Activated CD8-positive, alpha-beta memory T cell treated with anti-CD3 and anti-CD28 coated beads, Interleukin-2, amount 50 U/mL, for 1 hour (primary cell): ENCODE measurements around the gene DLEC1.
A peak's percentile ranks its signal among the peaks of the same experiment; 100 is the strongest.
"Not testable (repeated sequence)": the region's sequence is repeated elsewhere in the genome, so short reads cannot be mapped to it uniquely, and the experiment has no call there.

Source experiments
- DNase-seq: peaks from one replicate; pipeline ENCODE4 v3.0.0-alpha.2; 2020; ENCODE audit errors: extremely low read depth

DLEC1 gene

DNA sequence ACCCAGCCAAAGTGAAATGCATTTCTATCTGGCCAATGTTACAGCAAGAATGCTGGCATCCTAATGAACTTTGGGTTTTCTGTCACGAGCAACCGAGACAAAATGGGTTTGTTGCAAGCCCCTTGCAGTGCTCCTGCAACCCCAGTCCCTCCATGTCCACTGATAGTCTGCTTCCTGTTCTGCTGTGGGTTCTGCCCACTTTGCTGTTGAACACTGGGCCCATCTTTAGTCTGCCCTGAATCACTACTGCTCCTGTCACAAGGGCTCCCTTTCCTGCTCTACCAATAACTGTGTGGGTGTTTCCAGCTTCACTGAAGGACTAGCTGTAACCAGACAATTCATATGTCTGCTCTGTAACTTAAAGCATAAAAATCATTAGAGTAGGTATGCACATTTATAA lies 113.6 kb downstream of the DLEC1 start:
- DNase-seq, result no peak

DNA sequence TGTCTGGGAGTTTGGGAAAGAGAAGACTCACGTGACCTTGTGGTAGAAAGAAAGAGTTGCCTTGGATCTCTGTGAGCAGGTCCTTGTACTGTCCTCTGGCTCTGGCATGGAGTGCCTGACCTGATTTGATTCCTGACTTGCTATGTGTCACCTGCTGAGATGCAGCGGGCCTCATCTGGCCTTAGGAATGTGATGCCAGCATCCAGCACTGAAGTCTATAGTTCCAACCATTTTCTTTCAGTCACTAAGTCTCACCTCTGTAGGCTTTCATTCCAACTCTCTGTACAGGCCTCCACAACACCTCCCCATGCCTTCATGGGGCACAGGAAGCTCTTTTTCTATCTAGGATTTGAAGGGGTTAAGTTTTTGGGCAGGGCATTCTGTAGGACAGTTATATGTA lies 114.2 kb downstream of the DLEC1 start:
- no peak for DNase-seq

DNA sequence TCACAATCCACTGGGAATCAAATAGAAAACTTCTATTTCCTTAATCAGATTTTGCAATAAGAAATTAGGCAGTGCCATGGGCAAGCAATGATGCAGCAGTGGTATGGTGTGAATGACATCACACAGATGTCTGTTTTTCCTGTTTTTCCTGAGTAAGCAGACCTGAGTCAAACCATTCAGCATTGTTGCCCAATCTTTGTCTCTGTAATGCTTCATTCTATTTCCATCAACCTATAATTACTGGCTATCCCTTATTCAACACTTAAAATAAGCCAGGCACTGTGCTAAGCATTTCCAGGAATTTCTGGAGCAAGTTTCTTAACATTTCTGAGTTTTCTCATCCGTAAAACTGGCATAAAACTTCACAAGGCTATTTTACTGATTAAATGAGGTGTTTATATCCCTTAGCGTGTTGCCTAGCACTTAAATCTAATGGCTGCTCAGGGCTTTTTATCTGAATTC lies 115.1 kb downstream of the DLEC1 start:
- DNase-seq, result no peak

DNA sequence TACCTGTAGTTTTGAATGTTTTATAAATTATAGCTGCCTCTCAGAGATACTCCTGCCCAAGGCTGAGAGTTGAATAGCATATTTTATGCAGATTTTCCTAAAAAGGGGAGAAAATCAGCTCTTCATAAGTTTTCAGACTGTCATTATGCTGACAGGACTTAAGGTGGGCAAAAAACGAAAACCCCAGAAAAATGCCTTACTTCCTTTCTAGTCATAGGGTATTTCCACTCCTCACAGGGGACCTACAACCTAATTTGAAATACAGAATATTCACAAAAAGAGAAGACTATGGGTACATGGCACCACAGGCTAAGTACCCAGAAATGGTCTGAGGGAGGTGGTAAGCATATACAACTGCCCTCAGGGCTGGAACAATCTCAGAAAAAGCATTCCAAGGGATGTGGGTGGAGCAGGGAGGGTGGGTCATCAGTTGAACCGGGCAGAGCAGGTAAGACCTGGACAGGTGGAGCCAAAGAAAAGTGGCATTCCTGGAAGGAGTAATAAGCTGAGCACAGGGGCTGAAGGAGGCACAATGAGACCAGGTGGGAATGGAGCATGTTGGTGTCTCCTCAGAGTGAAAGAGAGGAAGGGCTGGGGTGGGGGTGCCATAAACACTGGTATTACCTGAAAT lies 115.7 kb downstream of the DLEC1 start:
- no peak for DNase-seq

DNA sequence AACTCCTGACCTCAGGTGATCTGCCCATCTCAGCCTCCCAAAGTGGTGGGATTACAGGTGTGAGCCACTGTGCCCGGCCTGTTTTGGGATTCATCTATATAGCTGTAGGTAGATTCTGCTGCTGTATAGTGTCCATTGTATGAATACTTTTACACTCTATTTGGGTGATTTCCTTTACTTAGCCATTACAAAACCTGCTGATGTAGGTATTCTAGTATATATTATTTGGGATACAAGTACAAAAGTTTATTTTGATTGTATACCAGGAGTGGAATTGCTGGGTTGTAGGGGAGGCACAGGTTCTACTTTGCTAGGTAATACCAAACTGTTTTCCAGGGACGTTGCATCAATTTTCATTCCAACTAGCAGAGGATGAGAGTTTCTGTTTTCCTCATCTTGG lies 116.8 kb downstream of the DLEC1 start:
- no peak for DNase-seq

DNA sequence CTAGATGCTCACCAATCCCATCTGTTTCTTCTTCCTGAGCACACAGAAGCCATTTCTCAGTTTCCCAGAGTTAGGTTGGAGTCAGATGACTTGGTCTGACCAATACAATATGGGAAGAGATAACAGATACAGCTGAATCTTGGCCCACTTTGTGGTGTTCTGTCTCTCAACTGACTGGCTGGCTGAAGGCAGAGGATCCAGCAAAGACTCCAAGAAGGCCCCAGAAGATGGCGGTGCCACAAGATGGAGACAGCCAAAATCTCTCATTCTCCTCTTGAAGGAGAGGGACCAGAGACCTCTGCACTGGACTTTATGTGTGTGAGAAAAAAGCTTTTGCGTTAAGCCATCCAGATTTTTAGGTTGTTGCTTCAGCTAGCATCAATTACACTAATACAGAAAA lies 118.1 kb downstream of the DLEC1 start:
- DNase-seq, result no peak

DNA sequence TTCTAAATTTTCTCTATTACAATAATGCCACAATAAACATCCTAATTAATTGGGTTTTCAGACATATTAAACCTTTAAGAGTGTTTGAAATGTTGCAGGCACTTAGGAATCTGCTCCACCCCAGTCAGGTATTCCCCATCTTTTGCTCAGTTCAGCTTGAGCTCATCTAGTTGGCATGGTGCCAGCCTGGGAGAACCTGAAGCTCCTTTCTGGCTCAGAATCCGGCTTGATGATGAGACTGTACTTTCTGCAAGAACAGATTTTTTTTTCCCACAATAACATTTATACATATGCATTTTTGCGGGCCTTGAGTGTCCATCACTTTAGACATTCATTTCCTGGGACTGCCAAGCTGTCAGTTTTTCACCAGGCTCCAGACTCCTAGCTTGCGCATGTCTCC lies 118.6 kb downstream of the DLEC1 start:
- no peak for DNase-seq

DNA sequence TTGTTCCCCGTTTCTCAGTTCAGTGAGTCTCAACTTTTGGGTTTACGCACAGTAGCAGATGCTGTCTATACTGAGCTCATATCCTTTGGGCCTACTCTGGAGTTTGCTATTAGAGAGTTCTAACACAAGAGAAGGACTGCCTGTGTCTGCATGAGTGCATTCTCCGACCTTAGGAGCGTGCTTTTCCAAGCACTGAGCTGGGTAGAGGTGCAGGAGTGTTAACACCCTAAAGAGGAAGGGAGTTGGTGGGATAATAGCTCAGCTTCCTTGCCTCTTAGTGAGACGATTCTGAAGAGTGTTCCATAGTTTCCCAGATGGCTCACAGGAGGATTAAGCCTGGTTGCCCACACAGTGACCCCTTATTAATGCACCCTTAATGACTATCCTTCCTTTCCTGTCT lies 119.5 kb downstream of the DLEC1 start:
- DNase-seq, result no peak

DNA sequence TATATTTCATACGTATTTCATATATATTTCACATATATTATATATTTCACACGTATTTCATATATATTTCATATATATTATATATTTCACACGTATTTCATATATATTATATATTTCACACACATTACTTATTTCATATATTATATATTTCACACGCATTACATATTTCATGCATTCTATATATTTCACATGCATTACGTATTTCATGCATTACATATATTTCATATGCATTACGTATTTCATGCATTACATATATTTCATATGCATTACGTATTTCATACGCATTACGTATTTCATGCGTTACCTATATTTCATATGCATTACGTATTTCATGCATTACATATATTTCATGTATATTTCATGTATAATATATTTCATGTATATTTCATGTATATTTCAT lies 121.7 kb downstream of the DLEC1 start:
- not testable (repeated sequence) for DNase-seq

DNA sequence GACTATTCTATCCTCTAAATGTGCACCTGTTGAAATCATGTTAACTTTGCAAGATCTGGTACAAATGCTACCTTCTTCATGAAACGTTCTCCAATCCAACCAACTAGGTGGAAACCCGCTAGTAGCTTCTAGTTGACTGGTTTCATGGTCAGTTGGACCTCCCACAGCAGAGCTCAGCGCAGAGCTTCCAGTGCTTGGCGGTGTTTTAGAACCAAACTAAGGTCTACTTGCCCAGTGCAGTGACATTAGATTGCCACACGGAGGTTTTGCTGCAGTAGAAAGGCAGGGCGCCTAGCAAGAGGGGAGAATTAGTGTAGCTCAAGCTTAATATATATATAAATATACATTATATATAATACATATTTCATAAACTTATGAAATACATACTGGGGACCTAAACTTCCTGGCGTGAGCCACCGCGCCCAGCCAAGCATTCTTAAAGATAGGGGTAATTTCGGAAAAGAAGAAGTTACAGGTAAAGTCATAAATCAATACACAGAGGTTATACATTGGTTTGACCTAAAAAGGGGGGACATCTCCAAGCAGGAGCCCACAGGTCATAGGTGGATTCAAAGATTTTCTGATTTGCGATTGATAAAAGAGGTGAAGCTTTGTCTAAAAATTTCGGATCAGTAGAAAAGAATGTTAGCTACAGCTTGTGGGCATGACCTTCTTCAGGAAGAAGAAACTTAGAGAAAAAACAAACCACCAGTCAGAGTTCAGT lies 124.3 kb downstream of the DLEC1 start:
- DNase-seq, result no peak

DNA sequence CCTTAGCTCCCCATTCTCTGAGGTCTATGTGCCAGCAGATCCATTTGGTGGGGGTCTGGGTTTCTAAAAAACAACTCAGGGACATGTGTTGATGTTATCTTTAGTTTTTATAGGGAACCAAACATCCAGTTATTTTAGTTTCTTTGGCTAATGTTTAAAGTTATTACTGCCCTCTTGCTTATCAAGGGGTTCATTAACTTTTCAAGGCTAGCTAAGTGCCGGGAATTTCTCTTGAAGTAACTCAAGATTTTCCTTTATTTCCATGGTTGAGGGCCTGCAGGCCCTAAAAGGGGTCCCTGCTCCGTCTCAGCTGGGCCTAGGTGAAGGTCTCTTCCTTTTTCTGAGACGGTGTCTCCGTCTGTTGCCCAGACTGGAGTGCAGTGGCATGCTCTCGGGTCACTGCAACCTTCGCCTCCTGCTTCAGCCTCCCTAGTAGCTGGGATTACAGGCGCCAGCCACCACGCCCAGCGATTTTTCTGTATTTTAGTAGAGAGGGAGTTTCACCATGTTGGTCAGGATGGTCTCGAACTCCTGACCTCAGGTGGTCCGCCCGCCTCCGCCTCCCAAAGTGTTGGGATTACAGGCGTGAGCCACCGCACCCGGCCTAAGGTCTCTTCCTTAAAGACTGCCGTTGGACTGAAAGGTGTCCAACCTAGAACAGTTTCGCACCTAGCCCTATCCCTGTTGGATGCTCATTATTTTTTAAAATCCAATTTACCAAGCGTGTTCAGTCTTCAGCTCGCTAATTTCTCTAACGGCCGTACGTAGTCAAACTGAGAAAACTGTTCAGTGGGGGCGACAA lies 125.0 kb downstream of the DLEC1 start:
- DNase-seq, result no peak

DNA sequence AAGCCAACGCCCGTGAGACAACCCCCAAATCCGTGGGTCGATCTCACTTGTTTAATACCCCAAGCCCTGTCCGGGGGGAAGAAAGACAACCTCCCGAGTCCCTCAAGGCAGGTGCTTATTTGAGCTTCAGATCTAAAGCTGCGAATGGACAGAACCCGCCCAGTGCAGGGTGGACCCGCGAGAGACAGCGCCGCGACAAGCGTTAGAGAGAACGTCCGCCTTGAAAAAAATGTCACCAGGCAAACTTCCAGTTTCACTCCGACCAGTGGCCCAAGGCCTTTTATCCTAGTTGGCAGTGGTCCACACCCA lies 125.6 kb downstream of the DLEC1 start:
- DNase-seq, result no peak

DNA sequence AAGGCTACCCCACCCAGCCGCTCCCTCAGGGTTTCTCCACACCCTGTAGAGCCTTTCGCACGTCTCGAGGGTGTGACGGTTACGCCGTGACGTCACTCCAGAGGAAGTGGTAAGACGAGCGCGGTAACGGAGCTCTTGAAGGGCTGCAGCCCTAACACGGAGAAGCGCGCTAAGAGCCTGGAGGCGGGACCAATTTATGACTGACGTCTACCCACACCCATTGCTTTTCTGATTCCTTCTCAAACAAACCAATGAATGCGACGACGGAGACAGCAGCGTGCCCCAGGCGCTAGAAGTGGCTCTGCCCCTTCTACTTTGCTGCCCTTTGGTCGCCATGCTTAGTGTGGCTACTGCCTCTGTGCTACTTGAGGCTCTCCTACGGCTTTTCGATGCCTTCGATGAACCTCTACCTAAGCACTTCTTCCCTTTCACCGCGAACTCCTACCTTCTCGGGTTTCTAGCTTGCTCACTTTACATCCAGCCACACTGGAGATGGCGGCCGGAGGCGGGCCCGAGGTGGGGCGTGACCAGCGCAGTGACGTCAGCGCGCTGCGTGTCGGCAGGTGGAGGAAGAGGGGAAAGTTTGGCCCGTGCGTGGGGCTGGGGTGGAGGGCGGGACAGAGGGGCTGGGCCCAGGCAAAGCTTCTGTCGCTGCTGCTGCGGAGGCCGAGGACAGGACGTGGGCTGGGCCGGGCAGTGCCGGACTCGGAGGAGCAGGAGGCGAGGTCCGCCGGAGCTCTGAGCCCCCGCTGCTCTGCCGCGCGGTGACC lies 126.1 kb downstream of the DLEC1 start, which contains the start of gene OXSR1:
Gene OXSR1, plus strand, starts transcription at position 586 of the 770 bp plus-strand sequence. CDS start 340 bp downstream, outside the sequence.
- peak; percentile 96 for DNase-seq

DNA sequence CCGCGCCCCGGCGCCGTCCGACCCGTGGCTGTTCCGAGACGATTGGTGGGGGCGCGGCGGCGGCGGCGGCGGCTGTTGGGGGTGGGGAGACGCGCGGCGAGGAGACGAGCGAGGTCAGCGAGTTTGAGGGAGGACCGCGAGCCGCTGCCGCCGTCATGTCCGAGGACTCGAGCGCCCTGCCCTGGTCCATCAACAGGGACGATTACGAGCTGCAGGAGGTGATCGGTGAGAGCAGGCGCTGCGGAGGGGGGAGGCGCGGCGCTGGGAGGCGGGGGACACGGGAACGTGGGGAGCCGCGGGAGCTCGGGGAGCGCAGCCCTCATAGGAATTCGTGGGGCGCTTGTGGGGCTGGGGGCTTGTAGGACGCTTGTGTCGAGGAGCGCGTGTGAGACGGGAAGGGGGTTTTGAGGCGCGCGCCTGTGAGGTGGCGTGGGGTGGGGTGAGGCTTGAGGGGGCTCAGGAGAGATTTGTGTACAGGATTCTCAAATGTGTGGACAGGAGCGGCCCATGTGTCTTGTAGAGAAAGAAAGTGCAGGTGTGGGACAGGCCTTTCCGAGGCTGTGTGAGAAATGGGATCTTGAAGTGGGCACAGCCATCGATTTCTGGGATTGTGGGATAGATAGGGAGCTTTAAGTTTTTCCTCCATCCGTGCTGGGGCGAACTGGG lies 126.8 kb downstream of the DLEC1 start:
- no peak for DNase-seq

DNA sequence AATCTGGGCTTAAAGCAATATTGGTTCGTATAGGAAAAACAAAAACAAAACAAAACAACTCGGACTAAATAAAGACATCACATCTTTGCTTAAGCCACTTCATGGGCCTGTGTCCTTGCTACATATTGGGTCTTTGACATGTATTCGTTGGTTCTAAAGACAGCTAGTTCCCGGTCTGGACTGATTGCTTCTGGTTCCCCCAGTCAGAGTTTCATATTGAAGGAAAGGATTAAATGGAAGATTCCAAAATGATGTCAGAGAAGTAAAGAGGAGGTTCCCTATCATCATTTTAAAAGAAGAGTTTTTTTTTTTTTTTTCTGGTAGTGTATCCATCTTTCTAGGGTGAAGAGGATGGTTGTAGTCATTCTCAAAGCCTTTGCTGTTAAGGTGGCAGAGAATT lies 128.6 kb downstream of the DLEC1 start:
- no peak for DNase-seq

DNA sequence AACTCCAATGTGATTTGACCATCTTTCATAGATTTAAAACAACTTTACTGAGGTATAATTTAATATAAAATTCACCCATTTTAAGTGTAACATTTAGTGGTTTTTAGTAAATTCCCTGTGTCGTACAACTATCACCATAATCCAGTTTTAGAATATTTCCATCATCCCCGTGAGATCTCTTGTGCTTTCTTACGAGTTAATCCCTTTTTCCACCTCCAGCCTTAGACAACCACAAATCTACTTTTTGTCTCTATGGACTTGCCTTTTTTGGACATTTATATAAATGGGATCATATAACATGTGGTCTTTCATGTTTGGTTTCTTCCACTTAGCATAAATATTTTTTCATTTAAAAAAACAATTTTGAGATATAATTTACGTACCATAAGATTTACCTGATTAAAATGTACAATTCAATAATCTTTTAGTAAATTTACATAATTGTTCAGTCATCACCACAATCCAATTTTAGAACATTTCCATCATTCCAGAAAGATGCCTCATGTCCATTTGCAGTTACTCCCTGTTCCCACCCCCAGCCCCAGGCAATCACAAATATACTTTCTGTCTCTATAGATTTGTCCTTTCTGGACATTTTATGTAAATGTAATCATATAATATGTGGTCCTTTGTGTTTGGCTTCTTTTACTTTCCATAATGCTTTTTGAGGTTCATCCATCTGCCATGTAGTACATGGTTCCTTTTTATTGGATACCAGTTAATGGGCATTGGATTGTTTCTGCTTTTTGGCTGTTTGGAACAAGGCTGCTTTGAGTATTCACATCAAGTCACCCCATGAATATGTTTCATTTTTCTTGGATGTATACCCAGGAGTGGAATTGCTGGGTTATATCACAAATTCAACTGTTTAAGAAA lies 129.4 kb downstream of the DLEC1 start:
- DNase-seq, result no peak

DNA sequence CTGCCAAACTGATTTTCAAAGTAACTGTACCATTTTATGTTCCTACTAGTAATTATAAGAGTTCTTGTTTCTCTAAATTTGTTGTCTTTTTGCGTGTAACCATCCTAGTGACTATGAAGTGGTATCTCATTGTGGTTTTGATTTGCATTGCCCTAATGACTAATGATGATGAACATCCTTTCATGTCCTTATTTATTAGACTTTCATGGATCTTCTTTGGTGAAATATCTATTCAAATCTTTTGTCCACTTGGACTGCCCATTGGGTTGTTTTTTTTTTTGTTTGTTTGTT lies 130.0 kb downstream of the DLEC1 start:
- DNase-seq, result no peak

DNA sequence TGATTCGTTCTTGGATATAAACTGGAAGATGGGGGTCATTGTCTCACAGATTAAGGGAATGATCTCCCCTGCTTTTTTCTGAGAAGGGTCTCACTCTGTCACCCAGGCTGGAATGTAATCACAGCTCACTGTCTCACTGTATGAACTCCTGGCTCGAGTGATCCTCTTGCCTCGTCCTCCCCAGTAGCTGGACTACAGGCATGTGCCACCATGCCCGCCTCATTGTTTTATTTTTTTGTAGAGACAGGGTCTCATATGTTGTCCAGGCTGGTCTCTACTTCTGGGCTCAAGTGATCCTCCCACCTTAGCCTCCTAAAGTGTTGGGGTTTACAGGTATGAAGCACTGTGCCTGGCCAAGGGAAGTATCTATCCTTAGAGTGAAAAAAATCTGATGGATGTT lies 131.7 kb downstream of the DLEC1 start:
- DNase-seq, result no peak

DNA sequence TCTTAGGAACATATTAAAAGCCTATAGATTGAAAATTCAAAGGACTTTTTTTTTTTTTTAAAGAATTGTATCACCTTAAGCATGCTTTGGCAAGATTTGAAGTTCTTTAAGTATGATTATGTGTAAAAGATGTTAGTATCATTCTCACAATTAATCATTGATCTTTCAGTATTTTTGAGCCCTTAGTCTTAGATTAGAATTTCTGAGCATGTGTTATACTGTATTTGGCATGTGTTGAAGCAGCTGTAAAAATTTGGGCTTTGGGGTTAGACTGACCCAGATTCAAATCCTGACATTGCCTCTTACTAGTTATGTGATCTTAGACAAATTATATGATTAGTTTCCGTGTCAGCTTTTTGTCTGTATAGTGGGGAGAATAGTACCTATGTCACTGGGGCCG lies 132.6 kb downstream of the DLEC1 start:
- DNase-seq, result no peak
